Keratinocyte (primary cell): ENCODE results near the gene DNAH10. TPM values are rescaled to one million over a fixed set of nuclear protein-coding genes. Genes with fewer than 3 reads are reported as not detected.

Source experiments
- DNase-seq: peaks from one replicate; pipeline ENCODE4 v3.0.0-alpha.2; 2011; ENCODE audit warnings: low read depth, missing footprints, low spot score
- FAIRE-seq: peaks from 2 replicates; lab custom pipeline; 2011; peaks lifted over from hg19 to GRCh38; lab: Jason Lieb, UNC
- H2AFZ ChIP-seq: 2 replicates; pipeline ENCODE4 v1.6.0; 2012; ENCODE audit warnings: low read length, control low read depth, inconsistent platforms; ENCODE audit not compliant: control insufficient read depth
- H3K27ac ChIP-seq: 2 replicates; pipeline ENCODE4 v1.5.1; 2011; ENCODE audit warnings: low read length; ENCODE audit not compliant: control insufficient read depth, insufficient read depth
- H3K27me3 ChIP-seq: 3 replicates; pipeline ENCODE4 v1.6.0; 2011; ENCODE audit warnings: low read length; ENCODE audit not compliant: control insufficient read depth, insufficient read depth; ENCODE audit errors: extremely low read depth
- H3K36me3 ChIP-seq, 2 experiments: 2 replicates in 1 of 2; 3 replicates in 1 of 2; pipeline ENCODE4 v1.5.1; 2011; ENCODE audit warnings: low read length in 2 of 2, mild to moderate bottlenecking in 1 of 2; ENCODE audit not compliant: control insufficient read depth in 2 of 2, insufficient read depth in 2 of 2; ENCODE audit errors: extremely low read depth in 1 of 2
- H3K4me1 ChIP-seq: 3 replicates; pipeline ENCODE4 v1.5.1; 2011; ENCODE audit warnings: low read length; ENCODE audit not compliant: control insufficient read depth, insufficient read depth; ENCODE audit errors: extremely low read depth
- H3K4me2 ChIP-seq: 3 replicates; pipeline ENCODE4 v1.6.0; 2011; ENCODE audit warnings: low read depth, low read length; ENCODE audit not compliant: control insufficient read depth, insufficient read depth; ENCODE audit errors: extremely low read depth
- H3K4me3 ChIP-seq, 3 experiments: fragments of 200-600 bp in 1 of 3; sonication (generic) in 1 of 3; 2 replicates in 2 of 3; 3 replicates in 1 of 3; pipeline ENCODE4 v1.5.1; 2011 to 2016; ENCODE audit warnings: low read length in 3 of 3, mild to moderate bottlenecking in 3 of 3, control low read depth in 2 of 3, inconsistent platforms in 1 of 3, low read depth in 1 of 3, mixed read lengths in 1 of 3, mixed run types in 1 of 3, moderate library complexity in 1 of 3; ENCODE audit not compliant: control insufficient read depth in 2 of 3, insufficient read depth in 2 of 3; ENCODE audit errors: extremely low read depth in 1 of 3
- H3K79me2 ChIP-seq: 2 replicates; pipeline ENCODE4 v1.6.0; 2012; ENCODE audit warnings: low read length; ENCODE audit not compliant: control insufficient read depth, insufficient read depth
- H3K9ac ChIP-seq: 3 replicates; pipeline ENCODE4 v1.6.0; 2011; ENCODE audit warnings: low read length; ENCODE audit not compliant: control insufficient read depth, insufficient read depth; ENCODE audit errors: extremely low read depth
- H3K9me1 ChIP-seq: 3 replicates; pipeline ENCODE4 v1.6.0; 2011; ENCODE audit warnings: low read length; ENCODE audit not compliant: control insufficient read depth, insufficient read depth; ENCODE audit errors: extremely low read depth
- H3K9me3 ChIP-seq: 2 replicates; pipeline ENCODE4 v1.5.1; 2012; ENCODE audit warnings: low read depth, low read length; ENCODE audit not compliant: control insufficient read depth
- H4K20me1 ChIP-seq: 3 replicates; pipeline ENCODE4 v1.6.0; 2011; ENCODE audit warnings: low read length; ENCODE audit not compliant: control insufficient read depth, insufficient read depth; ENCODE audit errors: extremely low read depth
- EZH2 ChIP-seq: IDR thresholded peaks from one replicate; pipeline ENCODE4 v1.6.1; 2012; ENCODE audit warnings: inconsistent platforms, mild to moderate bottlenecking, low read length, moderate library complexity
- dilution Hi-C: fragments of 300-500 bp; cut with MboI; formaldehyde crosslinking; loops from one replicate; pipeline ENCODE4 v1.7.0; 2020; ENCODE audit warnings: low sequenced_read_pairs; ENCODE audit not compliant: extremely low pct_ligation_motif_present
- polyA plus RNA-seq, 5 experiments: library from polyadenylated mRNA; depleted of rRNA in 3 of 5; stranded (reverse) in 3 of 5; stranded (forward) in 1 of 5; unstranded in 1 of 5; fragments of >200 nt; gene quantifications; 1 replicate in 1 of 5; 2 replicates in 3 of 5; 3 replicates in 1 of 5; pipeline versions ENCODE4 v1.2.1 to v1.2.3, GENCODE V29; 2011 to 2012; ENCODE audit warnings: missing spikeins in 2 of 5, low read depth in 1 of 5, low replicate concordance in 1 of 5
- TF ChIP-seq, protein P1 (sequence below), 3 experiments: IDR thresholded peaks in 1 of 3; conservative IDR thresholded peaks in 1 of 3; optimal IDR thresholded peaks in 1 of 3; 2 replicates in 2 of 3; 3 replicates in 1 of 3; pipeline versions ENCODE3 to v1.5.1; 2011; ENCODE audit warnings: low read length in 3 of 3, mild to moderate bottlenecking in 3 of 3, moderate library complexity in 2 of 3, control low read depth in 1 of 3, inconsistent platforms in 1 of 3; ENCODE audit not compliant: insufficient read depth in 2 of 3; ENCODE audit errors: extremely low read depth in 1 of 3

Gene DNAH10
- polyA plus RNA-seq, 1 donor (not counting 4 experiments of a cell fraction or from before 2014, with no cell fraction given): 0.08 TPM

DNA sequence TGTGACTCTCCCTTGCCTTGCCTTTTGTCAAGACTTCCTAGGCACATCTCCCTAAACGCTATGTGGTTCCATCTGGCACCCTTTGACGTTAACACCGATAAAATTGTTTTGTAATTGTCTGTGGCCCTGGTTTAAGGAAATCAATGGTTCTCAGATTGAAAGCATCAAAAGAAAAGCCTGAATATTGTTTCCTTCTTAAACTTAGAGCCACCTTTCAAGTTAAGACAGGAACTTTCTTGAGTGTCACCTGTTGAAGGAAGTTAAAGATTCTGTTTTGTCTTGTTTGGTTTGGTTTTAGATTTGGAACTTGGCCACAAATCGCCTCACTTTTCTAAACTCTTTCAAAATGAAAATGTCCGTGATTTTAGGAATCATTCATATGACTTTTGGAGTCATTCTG, 14.8 kb upstream of the DNAH10 start:
- DNase-seq: no peak
- no peak overlapping the region for H3K27ac ChIP-seq
- H3K4me2 ChIP-seq: no peak overlapping the region
- dilution Hi-C loops: no loop called here
- no peaks in the 10 kb centered on the region for H3K79me2 ChIP-seq
- peaks cover 6% of the 10 kb centered on the region for H3K4me1 ChIP-seq
- H2AFZ ChIP-seq: no peak overlapping the region
- FAIRE-seq: no peak
- peaks cover 20 to 22% of the 10 kb centered on the region in 2 experiments for H3K36me3 ChIP-seq
- TF ChIP-seq EZH2: no peak
- TF ChIP-seq, protein P1, sequence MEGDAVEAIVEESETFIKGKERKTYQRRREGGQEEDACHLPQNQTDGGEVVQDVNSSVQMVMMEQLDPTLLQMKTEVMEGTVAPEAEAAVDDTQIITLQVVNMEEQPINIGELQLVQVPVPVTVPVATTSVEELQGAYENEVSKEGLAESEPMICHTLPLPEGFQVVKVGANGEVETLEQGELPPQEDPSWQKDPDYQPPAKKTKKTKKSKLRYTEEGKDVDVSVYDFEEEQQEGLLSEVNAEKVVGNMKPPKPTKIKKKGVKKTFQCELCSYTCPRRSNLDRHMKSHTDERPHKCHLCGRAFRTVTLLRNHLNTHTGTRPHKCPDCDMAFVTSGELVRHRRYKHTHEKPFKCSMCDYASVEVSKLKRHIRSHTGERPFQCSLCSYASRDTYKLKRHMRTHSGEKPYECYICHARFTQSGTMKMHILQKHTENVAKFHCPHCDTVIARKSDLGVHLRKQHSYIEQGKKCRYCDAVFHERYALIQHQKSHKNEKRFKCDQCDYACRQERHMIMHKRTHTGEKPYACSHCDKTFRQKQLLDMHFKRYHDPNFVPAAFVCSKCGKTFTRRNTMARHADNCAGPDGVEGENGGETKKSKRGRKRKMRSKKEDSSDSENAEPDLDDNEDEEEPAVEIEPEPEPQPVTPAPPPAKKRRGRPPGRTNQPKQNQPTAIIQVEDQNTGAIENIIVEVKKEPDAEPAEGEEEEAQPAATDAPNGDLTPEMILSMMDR (optimal IDR thresholded peaks at IDR 0.05 in 1 of 3, IDR thresholded peaks at IDR 0.05 in 1 of 3, conservative IDR thresholded peaks at IDR 0.05 in 1 of 3; ENCODE audit: extremely low read depth in 1 of 3, insufficient read depth in 2 of 3, low read length in 3 of 3): no peak
- H3K4me3 ChIP-seq: no peak overlapping the region
- H3K9me3 ChIP-seq: no peaks in the 10 kb centered on the region
- no peaks in the 10 kb centered on the region for H3K27me3 ChIP-seq
- H3K9me1 ChIP-seq: no peaks in the 10 kb centered on the region
- H4K20me1 ChIP-seq: no peaks in the 10 kb centered on the region
- no peak overlapping the region for H3K9ac ChIP-seq

DNA sequence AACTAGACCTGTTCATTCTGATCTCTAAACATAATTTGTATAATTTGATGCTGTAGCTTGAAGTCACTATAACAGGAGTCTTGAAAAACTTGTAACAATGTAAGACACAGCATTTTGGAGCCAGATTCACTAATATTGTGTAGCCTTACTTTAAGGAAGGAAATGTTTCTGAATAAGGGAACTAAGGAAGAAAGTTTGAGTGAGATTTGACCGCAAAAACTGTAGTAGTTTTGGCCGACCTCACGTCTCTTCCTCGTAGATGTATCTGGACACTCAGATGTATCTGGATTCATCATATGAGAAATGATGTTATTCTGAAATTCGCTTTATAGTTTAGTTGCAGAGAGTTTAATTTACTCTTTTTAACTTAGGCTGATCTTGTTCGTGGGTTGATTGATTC, 13.9 kb upstream of the DNAH10 start:
- no peak for FAIRE-seq

More for the DNA sequence above, 13.9 kb upstream of the DNAH10 start:
- H3K36me3 ChIP-seq: peaks cover 20 to 26% of the 10 kb centered on the region in 2 experiments
- H3K4me3 ChIP-seq: no peak overlapping the region
- H3K27ac ChIP-seq: no peak overlapping the region
- no peaks in the 10 kb centered on the region for H3K9me3 ChIP-seq
- H3K27me3 ChIP-seq: no peaks in the 10 kb centered on the region
- no peak overlapping the region for H3K9ac ChIP-seq
- peaks cover 6% of the 10 kb centered on the region for H3K4me1 ChIP-seq
- TF ChIP-seq EZH2: no peak
- TF ChIP-seq, protein P1 (optimal IDR thresholded peaks at IDR 0.05 in 1 of 3, IDR thresholded peaks at IDR 0.05 in 1 of 3, conservative IDR thresholded peaks at IDR 0.05 in 1 of 3; ENCODE audit: extremely low read depth in 1 of 3, insufficient read depth in 2 of 3, low read length in 3 of 3): no peak
- no peaks in the 10 kb centered on the region for H3K79me2 ChIP-seq
- H4K20me1 ChIP-seq: no peaks in the 10 kb centered on the region
- no peaks in the 10 kb centered on the region for H3K9me1 ChIP-seq
- DNase-seq: no peak
- no peak overlapping the region for H3K4me2 ChIP-seq
- no peak overlapping the region for H2AFZ ChIP-seq
- dilution Hi-C loops: no loop called here
